Heart left ventricle (tissue), 13 donors: Measurements from ENCODE around the gene CELF4.

ENCODE experiments used
- POLR2A ChIP-seq, 2 donors: fragments of 450-650 bp; IDR thresholded peaks; one replicate each; pipeline ENCODE4 v1.6.1; 2017; ENCODE audit warnings: antibody characterized with exemption in 2 of 2, mild to moderate bottlenecking in 2 of 2, moderate library complexity in 2 of 2
- TF ChIP-seq, protein P1 (sequence below), 12 donors: fragments of 200-600 bp; sonication (generic) in 4 of 12; IDR thresholded peaks; one replicate each; pipeline versions ENCODE4 v1.5.0 to v1.8.0; 2018 to 2022; ENCODE audit warnings: antibody characterized with exemption in 12 of 12, mild to moderate bottlenecking in 5 of 12
- donor health status: ischemic (EF 13 %, LVEDD 7.1; RV severe dilation, severe dysfunction).
- donor health status: DM: no; HTN: yes; CAD: no.
- donor health status: DM: no; HTN: no; CAD: no.
- donor health status: ischemic (EF 25% LVEDD 6.9; RV normal size, moderate dysfunction).
- donor health status: ischemic (EF 25% LVEDD 5.7; RV mildly dilated, moderate dysfunction).
- donor health status: ischemic (EF 35%, LVEDD 5.7; RV mildly dilated, moderate dysfunction).
- donor health status: nonischemic (EF 11% LVEDD 7.7; RV severe dilation, severe dysfunction).
- donor health status: DM: yes; HTN: yes; CAD: no.
- donor health status: PGD.
- donor health status: ischemic (EF 29% LVEDD 5.4; RV normal size, mild dysfunction).
- donor health status: nonischemic (EF 23%, LVEDD 6.1; RV moderate dilation, normal function).

DNA sequence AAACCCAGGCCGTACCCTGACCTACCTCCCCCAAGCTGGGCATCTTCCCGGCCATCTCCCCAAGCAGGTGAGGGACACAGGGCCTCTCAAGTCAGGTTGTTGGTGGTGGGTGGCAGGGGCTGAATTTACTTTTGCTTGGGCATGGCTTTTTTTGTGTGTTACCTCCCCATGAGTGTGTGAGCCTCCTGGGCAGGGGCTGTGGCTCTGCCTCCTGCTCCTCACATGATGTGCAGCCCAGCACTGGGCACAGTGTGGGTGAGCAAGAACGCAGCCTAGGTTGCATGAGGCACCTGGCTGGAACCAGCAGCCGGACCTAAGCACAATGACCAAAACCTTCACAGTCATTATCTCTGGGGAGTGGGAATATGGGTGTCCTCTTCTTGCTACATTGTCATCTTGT lies 22.3 kb downstream of the CELF4 start:
- TF ChIP-seq, protein P1, sequence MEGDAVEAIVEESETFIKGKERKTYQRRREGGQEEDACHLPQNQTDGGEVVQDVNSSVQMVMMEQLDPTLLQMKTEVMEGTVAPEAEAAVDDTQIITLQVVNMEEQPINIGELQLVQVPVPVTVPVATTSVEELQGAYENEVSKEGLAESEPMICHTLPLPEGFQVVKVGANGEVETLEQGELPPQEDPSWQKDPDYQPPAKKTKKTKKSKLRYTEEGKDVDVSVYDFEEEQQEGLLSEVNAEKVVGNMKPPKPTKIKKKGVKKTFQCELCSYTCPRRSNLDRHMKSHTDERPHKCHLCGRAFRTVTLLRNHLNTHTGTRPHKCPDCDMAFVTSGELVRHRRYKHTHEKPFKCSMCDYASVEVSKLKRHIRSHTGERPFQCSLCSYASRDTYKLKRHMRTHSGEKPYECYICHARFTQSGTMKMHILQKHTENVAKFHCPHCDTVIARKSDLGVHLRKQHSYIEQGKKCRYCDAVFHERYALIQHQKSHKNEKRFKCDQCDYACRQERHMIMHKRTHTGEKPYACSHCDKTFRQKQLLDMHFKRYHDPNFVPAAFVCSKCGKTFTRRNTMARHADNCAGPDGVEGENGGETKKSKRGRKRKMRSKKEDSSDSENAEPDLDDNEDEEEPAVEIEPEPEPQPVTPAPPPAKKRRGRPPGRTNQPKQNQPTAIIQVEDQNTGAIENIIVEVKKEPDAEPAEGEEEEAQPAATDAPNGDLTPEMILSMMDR (IDR thresholded peaks at IDR 0.05), result no peak
- no peak for TF ChIP-seq POLR2A (IDR thresholded peaks at IDR 0.05)
